Liver (tissue), 9 donors: ENCODE data around the gene TCF12. TPM values are rescaled to one million over a fixed set of nuclear protein-coding genes. Genes with fewer than 3 reads are reported as not detected.
"Not testable (repeated sequence)": the region's sequence is repeated elsewhere in the genome, so short reads cannot be mapped to it uniquely, and the experiment has no call there.

ENCODE experiments used
- DNase-seq: peaks from one replicate; pipeline ENCODE4 v3.0.0-alpha.2; 2017; ENCODE audit warnings: low spot score
- H3K27ac ChIP-seq, 2 donors: one replicate each; pipeline ENCODE4 v1.7.0; 2013; ENCODE audit warnings: inconsistent platforms in 2 of 2, low read length in 2 of 2, control low read depth in 1 of 2, low read depth in 1 of 2, mild to moderate bottlenecking in 1 of 2
- H3K27me3 ChIP-seq, 4 donors: one replicate each; pipeline versions ENCODE4 v1.6.1 to v1.7.0; 2013; ENCODE audit warnings: low read length in 3 of 4, inconsistent platforms in 1 of 4, mild to moderate bottlenecking in 1 of 4, moderate library complexity in 1 of 4; ENCODE audit not compliant: control insufficient read depth in 4 of 4, insufficient read depth in 4 of 4
- H3K36me3 ChIP-seq, 4 donors: one replicate each; pipeline versions ENCODE4 v1.6.1 to v1.7.0; 2013; ENCODE audit warnings: low read length in 3 of 4, mild to moderate bottlenecking in 3 of 4, low read depth in 1 of 4, moderate library complexity in 1 of 4; ENCODE audit not compliant: control insufficient read depth in 4 of 4, insufficient read depth in 3 of 4
- H3K4me1 ChIP-seq, 4 donors: one replicate each; pipeline versions ENCODE4 v1.6.1 to v1.7.0; 2013; ENCODE audit warnings: low read length in 3 of 4, mild to moderate bottlenecking in 3 of 4, moderate library complexity in 1 of 4; ENCODE audit not compliant: control insufficient read depth in 4 of 4, insufficient read depth in 4 of 4
- H3K4me3 ChIP-seq, 3 donors: one replicate each; pipeline versions ENCODE4 v1.6.1 to v1.7.0; 2013; ENCODE audit warnings: low read length in 3 of 3, control low read depth in 1 of 3, low read depth in 1 of 3, mild to moderate bottlenecking in 1 of 3
- H3K9ac ChIP-seq, 2 donors: one replicate each; pipeline ENCODE4 v1.7.0; 2013; ENCODE audit warnings: low read length in 2 of 2, mild to moderate bottlenecking in 2 of 2, moderate library complexity in 2 of 2, control low read depth in 1 of 2, low read depth in 1 of 2
- H3K9me3 ChIP-seq, 4 donors: one replicate each; pipeline versions ENCODE4 v1.6.1 to v1.7.0; 2013; ENCODE audit warnings: low read length in 3 of 4; ENCODE audit not compliant: control insufficient read depth in 4 of 4
- EGR1 ChIP-seq, 2 donors: IDR thresholded peaks; 2 replicates each; pipeline ENCODE4 v1.6.1; 2016 to 2018; ENCODE audit warnings: antibody characterized with exemption in 2 of 2, low read depth in 2 of 2
- FOXA1 ChIP-seq: IDR thresholded peaks from 2 replicates; pipeline ENCODE4 v1.6.1; 2016; ENCODE audit warnings: antibody characterized with exemption
- FOXA2 ChIP-seq: IDR thresholded peaks from 2 replicates; pipeline ENCODE4 v1.6.1; 2016; ENCODE audit warnings: antibody characterized with exemption
- GABPA ChIP-seq, 2 donors: IDR thresholded peaks in 1 of 2; conservative IDR thresholded peaks in 1 of 2; 2 replicates each; pipeline ENCODE4 v1.6.1; 2016; ENCODE audit warnings: antibody characterized with exemption in 2 of 2, mild to moderate bottlenecking in 1 of 2, moderate library complexity in 1 of 2
- HNF4A ChIP-seq, 2 donors: conservative IDR thresholded peaks; 2 replicates each; pipeline ENCODE4 v1.6.1; 2016; ENCODE audit warnings: antibody characterized with exemption in 2 of 2, mild to moderate bottlenecking in 2 of 2
- HNF4G ChIP-seq: IDR thresholded peaks from 2 replicates; pipeline ENCODE4 v1.6.1; 2016; ENCODE audit warnings: antibody characterized with exemption
- NR2F2 ChIP-seq: IDR thresholded peaks from 2 replicates; pipeline ENCODE4 v1.6.1; 2016; ENCODE audit warnings: antibody characterized with exemption
- RAD21 ChIP-seq, 2 donors: IDR thresholded peaks; 2 replicates each; pipeline ENCODE4 v1.6.1; 2016; ENCODE audit warnings: antibody characterized with exemption in 2 of 2, mild to moderate bottlenecking in 2 of 2
- RXRA ChIP-seq, 2 donors: IDR thresholded peaks; 2 replicates each; pipeline ENCODE4 v1.6.1; 2017 to 2018; ENCODE audit warnings: antibody characterized with exemption in 2 of 2, mild to moderate bottlenecking in 1 of 2
- SP1 ChIP-seq: IDR thresholded peaks from 2 replicates; pipeline ENCODE4 v1.6.1; 2018; ENCODE audit warnings: antibody characterized with exemption, mild to moderate bottlenecking
- TAF1 ChIP-seq: conservative IDR thresholded peaks from 2 replicates; pipeline ENCODE4 v1.6.1; 2016; ENCODE audit warnings: antibody characterized with exemption, mild to moderate bottlenecking
- YY1 ChIP-seq: IDR thresholded peaks from 2 replicates; pipeline ENCODE4 v1.6.1; 2016; ENCODE audit warnings: antibody characterized with exemption, mild to moderate bottlenecking
- WGBS: extraction: QIAGEN DNeasy Blood & Tissue Kit; methylation state at CpG from one replicate; pipeline ENCODE4 v1.1.7; 2013; 5-methylcytosine and 5-hydroxymethylcytosine counted together
- polyA plus RNA-seq, 2 donors: library from polyadenylated mRNA; stranded (reverse) in 1 of 2; unstranded in 1 of 2; fragments of 200-250 nt in 1 of 2; fragments of >200 nt in 1 of 2; fragmentation: Nextera tagmentation in 1 of 2; extraction: Ambion mirVana in 1 of 2; gene quantifications; one replicate each; pipeline versions ENCODE4 v1.2.1 to v1.2.3, GENCODE V29; 2013 to 2015
- total RNA-seq, 2 donors: library from RNA; depleted of rRNA; stranded (reverse); fragments of >200 nt; gene quantifications; one replicate each; pipeline ENCODE4 v1.2.3, GENCODE V29; 2014
- TF ChIP-seq, protein P1 (sequence below): fragments of 150-350 bp; IDR thresholded peaks from 2 replicates; pipeline ENCODE4 v1.5.1; 2017; ENCODE audit warnings: improper control_type of control experiment, low read depth, low read length; ENCODE audit not compliant: missing input control
- TF ChIP-seq, protein P2 (sequence below): IDR thresholded peaks from 2 replicates; pipeline ENCODE4 v1.6.1; 2016; ENCODE audit warnings: antibody characterized with exemption
- TF ChIP-seq, protein P3 (sequence below): IDR thresholded peaks from 2 replicates; pipeline ENCODE4 v1.6.1; 2016; ENCODE audit warnings: antibody characterized with exemption
- TF ChIP-seq, protein P4 (sequence below): IDR thresholded peaks from 2 replicates; pipeline ENCODE4 v1.6.1; 2016; ENCODE audit warnings: antibody characterized with exemption, mild to moderate bottlenecking
- donor health status: healthy.
- donor health status: healthy.
- donor health status: healthy.
- donor health status: healthy.
- donor health status: healthy.

The TCF12 gene
- total and polyA plus RNA-seq, 4 donors = 8.7 to 38.3 (median 22.3) TPM

DNA sequence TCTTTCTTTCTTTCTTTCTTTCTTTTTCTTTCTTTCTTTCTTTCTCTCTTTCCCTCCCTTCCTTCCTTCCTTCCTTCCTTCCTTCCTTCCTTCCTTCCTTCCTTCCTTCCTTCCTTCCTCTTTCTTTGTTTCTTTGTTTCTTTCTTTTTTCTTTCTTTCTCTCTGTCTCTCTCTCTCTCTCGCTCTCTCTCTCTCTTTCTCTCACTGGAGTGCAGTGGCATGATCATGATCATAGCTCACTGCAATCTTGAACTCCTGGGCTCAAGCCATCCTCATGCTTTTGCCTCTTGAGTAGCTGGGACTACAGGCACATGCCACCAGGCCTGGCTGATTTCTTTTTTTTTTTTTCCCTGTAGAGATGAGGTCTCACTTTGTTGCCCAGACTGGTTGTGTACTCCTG, 89.4 kb downstream of the TCF12 start:
- H3K4me1 ChIP-seq, H3K27ac ChIP-seq, H3K9ac ChIP-seq, H3K36me3 ChIP-seq, H3K4me3 ChIP-seq, DNase-seq, H3K9me3 ChIP-seq, H3K27me3 ChIP-seq: not testable (repeated sequence)
- WGBS = 92% methylated on average over 1 of the region's 1 CpG

DNA sequence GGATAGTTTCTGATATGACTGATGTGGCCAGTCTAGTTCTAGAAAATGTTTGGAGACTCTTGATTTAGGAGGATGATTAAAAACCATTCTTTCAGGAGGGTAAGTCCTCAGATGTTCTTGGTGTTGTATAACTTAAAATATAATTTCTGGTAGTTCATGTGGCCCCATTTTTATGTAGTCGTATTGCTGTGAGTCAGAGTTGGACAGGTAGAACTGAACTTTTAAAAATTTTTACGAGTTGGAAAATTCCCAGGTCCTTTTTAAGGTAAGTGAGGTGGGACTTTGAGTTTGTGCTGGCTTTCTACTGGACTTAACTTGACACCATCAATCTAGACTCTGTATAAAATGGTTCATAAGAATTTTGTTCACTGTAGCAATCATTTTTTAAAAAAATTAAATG, 92.3 kb downstream of the TCF12 start:
- Histone ChIP-seq H3K4me1 (peaks cover 0 to 3% (median 2%) of the 10 kb centered on the region in 4 donors), H3K36me3 (no peaks in the 10 kb centered on the region)
- TF ChIP-seq SP1 (no peak), RXRA (IDR thresholded peaks at IDR 0.05) (no peak), NR2F2 (no peak), TAF1 (no peak), EGR1 (IDR thresholded peaks at IDR 0.05; ENCODE audit: low read depth in 2 of 2) (no peak), RAD21 (IDR thresholded peaks at IDR 0.05) (no peak)
- TF ChIP-seq, protein P1, sequence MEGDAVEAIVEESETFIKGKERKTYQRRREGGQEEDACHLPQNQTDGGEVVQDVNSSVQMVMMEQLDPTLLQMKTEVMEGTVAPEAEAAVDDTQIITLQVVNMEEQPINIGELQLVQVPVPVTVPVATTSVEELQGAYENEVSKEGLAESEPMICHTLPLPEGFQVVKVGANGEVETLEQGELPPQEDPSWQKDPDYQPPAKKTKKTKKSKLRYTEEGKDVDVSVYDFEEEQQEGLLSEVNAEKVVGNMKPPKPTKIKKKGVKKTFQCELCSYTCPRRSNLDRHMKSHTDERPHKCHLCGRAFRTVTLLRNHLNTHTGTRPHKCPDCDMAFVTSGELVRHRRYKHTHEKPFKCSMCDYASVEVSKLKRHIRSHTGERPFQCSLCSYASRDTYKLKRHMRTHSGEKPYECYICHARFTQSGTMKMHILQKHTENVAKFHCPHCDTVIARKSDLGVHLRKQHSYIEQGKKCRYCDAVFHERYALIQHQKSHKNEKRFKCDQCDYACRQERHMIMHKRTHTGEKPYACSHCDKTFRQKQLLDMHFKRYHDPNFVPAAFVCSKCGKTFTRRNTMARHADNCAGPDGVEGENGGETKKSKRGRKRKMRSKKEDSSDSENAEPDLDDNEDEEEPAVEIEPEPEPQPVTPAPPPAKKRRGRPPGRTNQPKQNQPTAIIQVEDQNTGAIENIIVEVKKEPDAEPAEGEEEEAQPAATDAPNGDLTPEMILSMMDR = no peak
- TF ChIP-seq, protein P2, sequence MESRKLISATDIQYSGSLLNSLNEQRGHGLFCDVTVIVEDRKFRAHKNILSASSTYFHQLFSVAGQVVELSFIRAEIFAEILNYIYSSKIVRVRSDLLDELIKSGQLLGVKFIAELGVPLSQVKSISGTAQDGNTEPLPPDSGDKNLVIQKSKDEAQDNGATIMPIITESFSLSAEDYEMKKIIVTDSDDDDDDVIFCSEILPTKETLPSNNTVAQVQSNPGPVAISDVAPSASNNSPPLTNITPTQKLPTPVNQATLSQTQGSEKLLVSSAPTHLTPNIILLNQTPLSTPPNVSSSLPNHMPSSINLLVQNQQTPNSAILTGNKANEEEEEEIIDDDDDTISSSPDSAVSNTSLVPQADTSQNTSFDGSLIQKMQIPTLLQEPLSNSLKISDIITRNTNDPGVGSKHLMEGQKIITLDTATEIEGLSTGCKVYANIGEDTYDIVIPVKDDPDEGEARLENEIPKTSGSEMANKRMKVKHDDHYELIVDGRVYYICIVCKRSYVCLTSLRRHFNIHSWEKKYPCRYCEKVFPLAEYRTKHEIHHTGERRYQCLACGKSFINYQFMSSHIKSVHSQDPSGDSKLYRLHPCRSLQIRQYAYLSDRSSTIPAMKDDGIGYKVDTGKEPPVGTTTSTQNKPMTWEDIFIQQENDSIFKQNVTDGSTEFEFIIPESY = no peak
- TF ChIP-seq, protein P3, sequence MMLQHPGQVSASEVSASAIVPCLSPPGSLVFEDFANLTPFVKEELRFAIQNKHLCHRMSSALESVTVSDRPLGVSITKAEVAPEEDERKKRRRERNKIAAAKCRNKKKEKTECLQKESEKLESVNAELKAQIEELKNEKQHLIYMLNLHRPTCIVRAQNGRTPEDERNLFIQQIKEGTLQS = no peak

DNA sequence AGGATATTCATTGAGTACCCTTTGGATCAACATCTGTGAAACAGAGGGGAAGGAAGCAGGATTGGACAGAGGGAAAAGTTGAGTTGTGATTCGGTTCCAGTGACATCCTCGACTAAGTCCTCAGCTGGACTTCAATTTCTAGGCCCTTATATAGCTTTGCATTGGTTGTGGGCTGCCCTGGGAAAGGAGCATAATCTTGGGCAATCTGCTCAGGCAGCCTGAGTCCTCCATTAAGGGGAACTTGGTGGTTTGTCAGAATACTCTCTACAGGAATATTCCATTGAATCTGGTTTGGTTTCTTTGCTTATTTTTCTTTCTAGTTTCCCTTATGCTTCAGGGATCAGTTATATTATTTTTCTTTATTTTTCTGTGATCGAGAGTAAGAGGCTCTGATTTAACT, 94.1 kb downstream of the TCF12 start:
- no peak for DNase-seq
- no peak overlapping the region for H3K27ac ChIP-seq
- no peak overlapping the region for H3K9ac ChIP-seq
- no peaks in the 10 kb centered on the region for H3K9me3 ChIP-seq
- no peaks in the 10 kb centered on the region for H3K27me3 ChIP-seq
- peaks cover 2 to 12% (median 2%) of the 10 kb centered on the region in 4 donors for H3K4me1 ChIP-seq
- whole genome bisulfite sequencing = 82% methylated on average over 3 of the region's 3 CpGs
- no peak overlapping the region for H3K4me3 ChIP-seq
- H3K36me3 ChIP-seq = no peaks in the 10 kb centered on the region
- TF ChIP-seq FOXA2 = no peak
- no peak for TF ChIP-seq GABPA (IDR thresholded peaks at IDR 0.05 in 1 of 2, conservative IDR thresholded peaks at IDR 0.05 in 1 of 2)
- TF ChIP-seq RAD21 (IDR thresholded peaks at IDR 0.05) = no peak
- TF ChIP-seq RXRA (IDR thresholded peaks at IDR 0.05) = no peak
- no peak for TF ChIP-seq NR2F2
- no peak for TF ChIP-seq HNF4G
- no peak for TF ChIP-seq YY1
- no peak for TF ChIP-seq FOXA1
- TF ChIP-seq, protein P4, sequence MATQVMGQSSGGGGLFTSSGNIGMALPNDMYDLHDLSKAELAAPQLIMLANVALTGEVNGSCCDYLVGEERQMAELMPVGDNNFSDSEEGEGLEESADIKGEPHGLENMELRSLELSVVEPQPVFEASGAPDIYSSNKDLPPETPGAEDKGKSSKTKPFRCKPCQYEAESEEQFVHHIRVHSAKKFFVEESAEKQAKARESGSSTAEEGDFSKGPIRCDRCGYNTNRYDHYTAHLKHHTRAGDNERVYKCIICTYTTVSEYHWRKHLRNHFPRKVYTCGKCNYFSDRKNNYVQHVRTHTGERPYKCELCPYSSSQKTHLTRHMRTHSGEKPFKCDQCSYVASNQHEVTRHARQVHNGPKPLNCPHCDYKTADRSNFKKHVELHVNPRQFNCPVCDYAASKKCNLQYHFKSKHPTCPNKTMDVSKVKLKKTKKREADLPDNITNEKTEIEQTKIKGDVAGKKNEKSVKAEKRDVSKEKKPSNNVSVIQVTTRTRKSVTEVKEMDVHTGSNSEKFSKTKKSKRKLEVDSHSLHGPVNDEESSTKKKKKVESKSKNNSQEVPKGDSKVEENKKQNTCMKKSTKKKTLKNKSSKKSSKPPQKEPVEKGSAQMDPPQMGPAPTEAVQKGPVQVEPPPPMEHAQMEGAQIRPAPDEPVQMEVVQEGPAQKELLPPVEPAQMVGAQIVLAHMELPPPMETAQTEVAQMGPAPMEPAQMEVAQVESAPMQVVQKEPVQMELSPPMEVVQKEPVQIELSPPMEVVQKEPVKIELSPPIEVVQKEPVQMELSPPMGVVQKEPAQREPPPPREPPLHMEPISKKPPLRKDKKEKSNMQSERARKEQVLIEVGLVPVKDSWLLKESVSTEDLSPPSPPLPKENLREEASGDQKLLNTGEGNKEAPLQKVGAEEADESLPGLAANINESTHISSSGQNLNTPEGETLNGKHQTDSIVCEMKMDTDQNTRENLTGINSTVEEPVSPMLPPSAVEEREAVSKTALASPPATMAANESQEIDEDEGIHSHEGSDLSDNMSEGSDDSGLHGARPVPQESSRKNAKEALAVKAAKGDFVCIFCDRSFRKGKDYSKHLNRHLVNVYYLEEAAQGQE = no peak
- TF ChIP-seq HNF4A (conservative IDR thresholded peaks at IDR 0.05) = no peak
- no peak for TF ChIP-seq EGR1 (IDR thresholded peaks at IDR 0.05; ENCODE audit: low read depth in 2 of 2)
- TF ChIP-seq, protein P2 = no peak
- TF ChIP-seq, protein P1 = no peak
- no peak for TF ChIP-seq TAF1

More for the DNA sequence above, 92.3 kb downstream of the TCF12 start:
- no peak overlapping the region for H3K27ac ChIP-seq
- no peak overlapping the region for H3K4me3 ChIP-seq
- 96% methylated on average over 2 of the region's 2 CpGs for WGBS
- no peak for DNase-seq
- no peak overlapping the region for H3K9ac ChIP-seq
- no peaks in the 10 kb centered on the region for H3K9me3 ChIP-seq
- H3K27me3 ChIP-seq = no peaks in the 10 kb centered on the region
